Liver (tissue), 9 donors: ENCODE measurements around the gene SLCO2A1. TPM values are rescaled to one million over a fixed set of nuclear protein-coding genes. Genes with fewer than 3 reads are reported as not detected.

Experiments
- DNase-seq: peaks from one replicate; pipeline ENCODE4 v3.0.0-alpha.2; 2017; ENCODE audit warnings: low spot score
- H3K27ac ChIP-seq, 2 donors: one replicate each; pipeline ENCODE4 v1.7.0; 2013; ENCODE audit warnings: inconsistent platforms in 2 of 2, low read length in 2 of 2, control low read depth in 1 of 2, low read depth in 1 of 2, mild to moderate bottlenecking in 1 of 2
- H3K27me3 ChIP-seq, 4 donors: one replicate each; pipeline versions ENCODE4 v1.6.1 to v1.7.0; 2013; ENCODE audit warnings: low read length in 3 of 4, inconsistent platforms in 1 of 4, mild to moderate bottlenecking in 1 of 4, moderate library complexity in 1 of 4; ENCODE audit not compliant: control insufficient read depth in 4 of 4, insufficient read depth in 4 of 4
- H3K36me3 ChIP-seq, 4 donors: one replicate each; pipeline versions ENCODE4 v1.6.1 to v1.7.0; 2013; ENCODE audit warnings: low read length in 3 of 4, mild to moderate bottlenecking in 3 of 4, low read depth in 1 of 4, moderate library complexity in 1 of 4; ENCODE audit not compliant: control insufficient read depth in 4 of 4, insufficient read depth in 3 of 4
- H3K4me1 ChIP-seq, 4 donors: one replicate each; pipeline versions ENCODE4 v1.6.1 to v1.7.0; 2013; ENCODE audit warnings: low read length in 3 of 4, mild to moderate bottlenecking in 3 of 4, moderate library complexity in 1 of 4; ENCODE audit not compliant: control insufficient read depth in 4 of 4, insufficient read depth in 4 of 4
- H3K4me3 ChIP-seq, 3 donors: one replicate each; pipeline versions ENCODE4 v1.6.1 to v1.7.0; 2013; ENCODE audit warnings: low read length in 3 of 3, control low read depth in 1 of 3, low read depth in 1 of 3, mild to moderate bottlenecking in 1 of 3
- H3K9ac ChIP-seq, 2 donors: one replicate each; pipeline ENCODE4 v1.7.0; 2013; ENCODE audit warnings: low read length in 2 of 2, mild to moderate bottlenecking in 2 of 2, moderate library complexity in 2 of 2, control low read depth in 1 of 2, low read depth in 1 of 2
- H3K9me3 ChIP-seq, 4 donors: one replicate each; pipeline versions ENCODE4 v1.6.1 to v1.7.0; 2013; ENCODE audit warnings: low read length in 3 of 4; ENCODE audit not compliant: control insufficient read depth in 4 of 4
- EGR1 ChIP-seq, 2 donors: IDR thresholded peaks; 2 replicates each; pipeline ENCODE4 v1.6.1; 2016 to 2018; ENCODE audit warnings: antibody characterized with exemption in 2 of 2, low read depth in 2 of 2
- FOXA1 ChIP-seq: IDR thresholded peaks from 2 replicates; pipeline ENCODE4 v1.6.1; 2016; ENCODE audit warnings: antibody characterized with exemption
- FOXA2 ChIP-seq: IDR thresholded peaks from 2 replicates; pipeline ENCODE4 v1.6.1; 2016; ENCODE audit warnings: antibody characterized with exemption
- GABPA ChIP-seq, 2 donors: IDR thresholded peaks in 1 of 2; conservative IDR thresholded peaks in 1 of 2; 2 replicates each; pipeline ENCODE4 v1.6.1; 2016; ENCODE audit warnings: antibody characterized with exemption in 2 of 2, mild to moderate bottlenecking in 1 of 2, moderate library complexity in 1 of 2
- HNF4A ChIP-seq, 2 donors: conservative IDR thresholded peaks; 2 replicates each; pipeline ENCODE4 v1.6.1; 2016; ENCODE audit warnings: antibody characterized with exemption in 2 of 2, mild to moderate bottlenecking in 2 of 2
- HNF4G ChIP-seq: IDR thresholded peaks from 2 replicates; pipeline ENCODE4 v1.6.1; 2016; ENCODE audit warnings: antibody characterized with exemption
- JUND ChIP-seq, 2 donors: IDR thresholded peaks; 2 replicates each; pipeline ENCODE4 v1.6.1; 2016; ENCODE audit warnings: antibody characterized with exemption in 2 of 2
- MAX ChIP-seq: IDR thresholded peaks from 2 replicates; pipeline ENCODE4 v1.6.1; 2016; ENCODE audit warnings: antibody characterized with exemption
- NR2F2 ChIP-seq: IDR thresholded peaks from 2 replicates; pipeline ENCODE4 v1.6.1; 2016; ENCODE audit warnings: antibody characterized with exemption
- RAD21 ChIP-seq, 2 donors: IDR thresholded peaks; 2 replicates each; pipeline ENCODE4 v1.6.1; 2016; ENCODE audit warnings: antibody characterized with exemption in 2 of 2, mild to moderate bottlenecking in 2 of 2
- RXRA ChIP-seq, 2 donors: IDR thresholded peaks; 2 replicates each; pipeline ENCODE4 v1.6.1; 2017 to 2018; ENCODE audit warnings: antibody characterized with exemption in 2 of 2, mild to moderate bottlenecking in 1 of 2
- SP1 ChIP-seq: IDR thresholded peaks from 2 replicates; pipeline ENCODE4 v1.6.1; 2018; ENCODE audit warnings: antibody characterized with exemption, mild to moderate bottlenecking
- TAF1 ChIP-seq: conservative IDR thresholded peaks from 2 replicates; pipeline ENCODE4 v1.6.1; 2016; ENCODE audit warnings: antibody characterized with exemption, mild to moderate bottlenecking
- YY1 ChIP-seq: IDR thresholded peaks from 2 replicates; pipeline ENCODE4 v1.6.1; 2016; ENCODE audit warnings: antibody characterized with exemption, mild to moderate bottlenecking
- WGBS: extraction: QIAGEN DNeasy Blood & Tissue Kit; methylation state at CpG from one replicate; pipeline ENCODE4 v1.1.7; 2013; 5-methylcytosine and 5-hydroxymethylcytosine counted together
- polyA plus RNA-seq, 2 donors: library from polyadenylated mRNA; stranded (reverse) in 1 of 2; unstranded in 1 of 2; fragments of 200-250 nt in 1 of 2; fragments of >200 nt in 1 of 2; fragmentation: Nextera tagmentation in 1 of 2; extraction: Ambion mirVana in 1 of 2; gene quantifications; one replicate each; pipeline versions ENCODE4 v1.2.1 to v1.2.3, GENCODE V29; 2013 to 2015
- total RNA-seq, 2 donors: library from RNA; depleted of rRNA; stranded (reverse); fragments of >200 nt; gene quantifications; one replicate each; pipeline ENCODE4 v1.2.3, GENCODE V29; 2014
- TF ChIP-seq, protein P1 (sequence below): IDR thresholded peaks from 2 replicates; pipeline ENCODE4 v1.6.1; 2016; ENCODE audit warnings: antibody characterized with exemption, mild to moderate bottlenecking
- TF ChIP-seq, protein P2 (sequence below): IDR thresholded peaks from 2 replicates; pipeline ENCODE4 v1.6.1; 2016; ENCODE audit warnings: antibody characterized with exemption
- TF ChIP-seq, protein P3 (sequence below): fragments of 150-350 bp; IDR thresholded peaks from 2 replicates; pipeline ENCODE4 v1.5.1; 2017; ENCODE audit warnings: improper control_type of control experiment, low read depth, low read length; ENCODE audit not compliant: missing input control
- donor health status: healthy.
- donor health status: healthy.
- donor health status: healthy.
- donor health status: healthy.
- donor health status: healthy.

The SLCO2A1 gene
- total and polyA plus RNA-seq, 4 donors = 0.56 to 3.1 (median 2.2) TPM

DNA sequence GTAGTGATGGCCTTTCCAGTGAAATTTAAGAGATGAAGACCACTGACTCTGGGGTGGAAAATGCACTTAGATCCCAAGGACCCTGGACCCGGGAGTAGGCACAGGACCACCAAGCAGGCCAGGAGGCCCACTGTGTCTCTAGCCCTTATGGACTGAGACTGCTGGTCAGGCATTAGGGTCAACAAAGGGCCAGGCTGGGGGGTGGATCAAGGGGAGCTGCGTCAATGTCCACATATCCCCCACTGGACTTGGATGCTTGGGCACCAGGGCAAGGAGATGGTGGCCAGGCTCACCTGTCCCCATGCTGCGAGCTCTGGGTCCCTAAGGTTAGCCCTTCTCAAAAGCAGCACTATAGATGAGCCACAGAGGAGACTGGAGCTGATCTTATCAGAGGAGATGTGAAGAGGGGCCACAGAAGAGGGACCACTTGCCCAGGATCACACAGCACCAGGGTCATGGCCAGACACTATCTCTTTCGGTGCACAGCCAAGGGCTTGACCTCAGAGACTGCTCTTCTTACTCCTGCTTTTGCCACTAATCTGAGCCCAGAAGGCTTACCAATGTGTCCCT lies 148.8 kb downstream of the SLCO2A1 start:
- H3K27ac ChIP-seq = no peak overlapping the region
- H3K9me3 ChIP-seq = no peaks in the 10 kb centered on the region
- H3K4me3 ChIP-seq = no peak overlapping the region
- 90% methylated on average over 4 of the region's 4 CpGs for WGBS
- TF ChIP-seq TAF1 = no peak
- TF ChIP-seq, protein P1, sequence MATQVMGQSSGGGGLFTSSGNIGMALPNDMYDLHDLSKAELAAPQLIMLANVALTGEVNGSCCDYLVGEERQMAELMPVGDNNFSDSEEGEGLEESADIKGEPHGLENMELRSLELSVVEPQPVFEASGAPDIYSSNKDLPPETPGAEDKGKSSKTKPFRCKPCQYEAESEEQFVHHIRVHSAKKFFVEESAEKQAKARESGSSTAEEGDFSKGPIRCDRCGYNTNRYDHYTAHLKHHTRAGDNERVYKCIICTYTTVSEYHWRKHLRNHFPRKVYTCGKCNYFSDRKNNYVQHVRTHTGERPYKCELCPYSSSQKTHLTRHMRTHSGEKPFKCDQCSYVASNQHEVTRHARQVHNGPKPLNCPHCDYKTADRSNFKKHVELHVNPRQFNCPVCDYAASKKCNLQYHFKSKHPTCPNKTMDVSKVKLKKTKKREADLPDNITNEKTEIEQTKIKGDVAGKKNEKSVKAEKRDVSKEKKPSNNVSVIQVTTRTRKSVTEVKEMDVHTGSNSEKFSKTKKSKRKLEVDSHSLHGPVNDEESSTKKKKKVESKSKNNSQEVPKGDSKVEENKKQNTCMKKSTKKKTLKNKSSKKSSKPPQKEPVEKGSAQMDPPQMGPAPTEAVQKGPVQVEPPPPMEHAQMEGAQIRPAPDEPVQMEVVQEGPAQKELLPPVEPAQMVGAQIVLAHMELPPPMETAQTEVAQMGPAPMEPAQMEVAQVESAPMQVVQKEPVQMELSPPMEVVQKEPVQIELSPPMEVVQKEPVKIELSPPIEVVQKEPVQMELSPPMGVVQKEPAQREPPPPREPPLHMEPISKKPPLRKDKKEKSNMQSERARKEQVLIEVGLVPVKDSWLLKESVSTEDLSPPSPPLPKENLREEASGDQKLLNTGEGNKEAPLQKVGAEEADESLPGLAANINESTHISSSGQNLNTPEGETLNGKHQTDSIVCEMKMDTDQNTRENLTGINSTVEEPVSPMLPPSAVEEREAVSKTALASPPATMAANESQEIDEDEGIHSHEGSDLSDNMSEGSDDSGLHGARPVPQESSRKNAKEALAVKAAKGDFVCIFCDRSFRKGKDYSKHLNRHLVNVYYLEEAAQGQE = no peak
- no peak for TF ChIP-seq MAX
- no peak for TF ChIP-seq RXRA (IDR thresholded peaks at IDR 0.05)
- TF ChIP-seq, protein P2, sequence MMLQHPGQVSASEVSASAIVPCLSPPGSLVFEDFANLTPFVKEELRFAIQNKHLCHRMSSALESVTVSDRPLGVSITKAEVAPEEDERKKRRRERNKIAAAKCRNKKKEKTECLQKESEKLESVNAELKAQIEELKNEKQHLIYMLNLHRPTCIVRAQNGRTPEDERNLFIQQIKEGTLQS = no peak
- TF ChIP-seq SP1 = no peak
- no peak for TF ChIP-seq EGR1 (IDR thresholded peaks at IDR 0.05; ENCODE audit: low read depth in 2 of 2)
- no peak for TF ChIP-seq FOXA2
- no peak for TF ChIP-seq JUND (IDR thresholded peaks at IDR 0.05)
- no peak for TF ChIP-seq HNF4A (conservative IDR thresholded peaks at IDR 0.05)
- no peak for TF ChIP-seq NR2F2
- TF ChIP-seq, protein P3, sequence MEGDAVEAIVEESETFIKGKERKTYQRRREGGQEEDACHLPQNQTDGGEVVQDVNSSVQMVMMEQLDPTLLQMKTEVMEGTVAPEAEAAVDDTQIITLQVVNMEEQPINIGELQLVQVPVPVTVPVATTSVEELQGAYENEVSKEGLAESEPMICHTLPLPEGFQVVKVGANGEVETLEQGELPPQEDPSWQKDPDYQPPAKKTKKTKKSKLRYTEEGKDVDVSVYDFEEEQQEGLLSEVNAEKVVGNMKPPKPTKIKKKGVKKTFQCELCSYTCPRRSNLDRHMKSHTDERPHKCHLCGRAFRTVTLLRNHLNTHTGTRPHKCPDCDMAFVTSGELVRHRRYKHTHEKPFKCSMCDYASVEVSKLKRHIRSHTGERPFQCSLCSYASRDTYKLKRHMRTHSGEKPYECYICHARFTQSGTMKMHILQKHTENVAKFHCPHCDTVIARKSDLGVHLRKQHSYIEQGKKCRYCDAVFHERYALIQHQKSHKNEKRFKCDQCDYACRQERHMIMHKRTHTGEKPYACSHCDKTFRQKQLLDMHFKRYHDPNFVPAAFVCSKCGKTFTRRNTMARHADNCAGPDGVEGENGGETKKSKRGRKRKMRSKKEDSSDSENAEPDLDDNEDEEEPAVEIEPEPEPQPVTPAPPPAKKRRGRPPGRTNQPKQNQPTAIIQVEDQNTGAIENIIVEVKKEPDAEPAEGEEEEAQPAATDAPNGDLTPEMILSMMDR = no peak
- no peak for TF ChIP-seq RAD21 (IDR thresholded peaks at IDR 0.05)
- TF ChIP-seq GABPA (IDR thresholded peaks at IDR 0.05 in 1 of 2, conservative IDR thresholded peaks at IDR 0.05 in 1 of 2) = no peak
- no peak for TF ChIP-seq HNF4G
- TF ChIP-seq YY1 = no peak
- TF ChIP-seq FOXA1 = no peak
- H3K27me3 ChIP-seq = no peaks in the 10 kb centered on the region
- H3K4me1 ChIP-seq = no peaks in the 10 kb centered on the region
- no peak overlapping the region for H3K9ac ChIP-seq
- DNase-seq = peak; percentile 14
- H3K36me3 ChIP-seq = no peaks in the 10 kb centered on the region

DNA sequence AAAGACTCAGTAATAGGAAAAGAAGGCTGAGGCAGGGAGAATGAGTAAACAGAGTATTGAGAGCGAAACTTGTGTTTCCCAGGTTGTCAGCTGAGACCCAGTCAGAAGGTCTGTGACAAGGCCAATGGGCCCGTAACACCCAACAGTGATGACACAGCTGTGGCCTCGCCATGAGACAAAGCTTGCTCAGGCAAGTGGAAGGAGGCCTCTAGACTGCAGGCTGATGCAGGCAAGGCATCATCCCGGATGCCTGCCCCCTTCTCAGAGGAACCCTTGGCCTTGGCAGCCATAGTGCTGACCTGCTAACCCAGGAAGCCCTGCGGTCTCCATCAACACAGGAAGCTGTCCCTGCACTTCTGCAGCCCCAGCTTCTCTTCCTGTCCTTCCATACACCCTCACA lies 149.4 kb downstream of the SLCO2A1 start:
- no peak for DNase-seq
- 85% methylated on average over 5 of the region's 5 CpGs for WGBS
- TF ChIP-seq FOXA2 = no peak

More for the DNA sequence above, 149.4 kb downstream of the SLCO2A1 start:
- Histone ChIP-seq H3K9me3 (no peaks in the 10 kb centered on the region), H3K27ac (no peak overlapping the region), H3K36me3 (no peaks in the 10 kb centered on the region), H3K9ac (no peak overlapping the region), H3K4me3 (no peak overlapping the region), H3K27me3 (no peaks in the 10 kb centered on the region), H3K4me1 (no peaks in the 10 kb centered on the region)
